Ovary (tissue), 3 donors: ENCODE results near the gene SPANXA1.
"Not testable (repeated sequence)": the region's sequence is repeated elsewhere in the genome, so short reads cannot be mapped to it uniquely, and the experiment has no call there.

Source experiments
- CTCF ChIP-seq, 3 donors: fragments of 450-650 bp in 2 of 3; fragments of 200-600 bp in 1 of 3; IDR thresholded peaks; one replicate each; pipeline versions ENCODE4 v1.5.1 to v1.8.0; 2016 to 2022; ENCODE audit warnings: antibody characterized with exemption in 3 of 3, mild to moderate bottlenecking in 1 of 3
- EP300 ChIP-seq: sonication (generic); formaldehyde crosslinking; IDR thresholded peaks from one replicate; pipeline ENCODE4 v1.6.1; 2017; ENCODE audit warnings: antibody characterized with exemption
- POLR2A ChIP-seq: fragments of 450-650 bp; IDR thresholded peaks from one replicate; pipeline ENCODE4 v1.6.1; 2017; ENCODE audit warnings: antibody characterized with exemption, mild to moderate bottlenecking, moderate library complexity
- donor health status: DM: no; HTN: no; CAD: no.

- TF ChIP-seq CTCF (IDR thresholded peaks at IDR 0.05); POLR2A; EP300: not testable (repeated sequence)
Observed at GRCh38 chrX:141589408-141589807, 4.9 kb upstream of the SPANXA1 start, which contains the start of gene SPANXA2.
